ENCODE results near the gene FBXO10.

DNA sequence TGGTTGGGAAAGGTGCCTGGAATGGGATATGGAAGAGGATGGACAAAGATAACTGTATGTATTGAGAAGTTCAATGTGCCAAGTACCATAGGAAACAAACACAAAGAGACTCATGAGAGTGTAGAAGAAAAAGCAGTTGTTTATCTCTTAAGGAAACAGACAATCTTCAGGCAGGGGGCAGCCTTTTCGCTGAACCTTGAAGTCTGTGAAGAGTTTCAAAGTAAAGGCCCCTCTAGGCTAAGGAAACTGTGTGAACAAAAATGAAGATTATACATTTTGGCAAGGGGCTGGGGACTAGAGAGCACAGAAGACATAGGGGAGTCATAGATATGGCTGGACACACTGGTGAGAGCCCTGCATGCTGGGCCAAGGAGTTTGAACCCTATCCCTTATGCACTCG lies 47.1 kb upstream of the FBXO10 start:
- TF ChIP-seq, protein P1, sequence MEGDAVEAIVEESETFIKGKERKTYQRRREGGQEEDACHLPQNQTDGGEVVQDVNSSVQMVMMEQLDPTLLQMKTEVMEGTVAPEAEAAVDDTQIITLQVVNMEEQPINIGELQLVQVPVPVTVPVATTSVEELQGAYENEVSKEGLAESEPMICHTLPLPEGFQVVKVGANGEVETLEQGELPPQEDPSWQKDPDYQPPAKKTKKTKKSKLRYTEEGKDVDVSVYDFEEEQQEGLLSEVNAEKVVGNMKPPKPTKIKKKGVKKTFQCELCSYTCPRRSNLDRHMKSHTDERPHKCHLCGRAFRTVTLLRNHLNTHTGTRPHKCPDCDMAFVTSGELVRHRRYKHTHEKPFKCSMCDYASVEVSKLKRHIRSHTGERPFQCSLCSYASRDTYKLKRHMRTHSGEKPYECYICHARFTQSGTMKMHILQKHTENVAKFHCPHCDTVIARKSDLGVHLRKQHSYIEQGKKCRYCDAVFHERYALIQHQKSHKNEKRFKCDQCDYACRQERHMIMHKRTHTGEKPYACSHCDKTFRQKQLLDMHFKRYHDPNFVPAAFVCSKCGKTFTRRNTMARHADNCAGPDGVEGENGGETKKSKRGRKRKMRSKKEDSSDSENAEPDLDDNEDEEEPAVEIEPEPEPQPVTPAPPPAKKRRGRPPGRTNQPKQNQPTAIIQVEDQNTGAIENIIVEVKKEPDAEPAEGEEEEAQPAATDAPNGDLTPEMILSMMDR (IDR thresholded peaks at IDR 0.05) = no peak
- no peak for TF ChIP-seq POLR2A (IDR thresholded peaks at IDR 0.05)

Data from testis (tissue), 2 donors.